SW480 (cell line): ENCODE results near the gene SH3PXD2A.

Source experiments
- DNase-seq: peaks from one replicate; pipeline ENCODE4 v3.0.0-alpha.2; 2016; ENCODE audit warnings: low spot score

Gene SH3PXD2A

DNA sequence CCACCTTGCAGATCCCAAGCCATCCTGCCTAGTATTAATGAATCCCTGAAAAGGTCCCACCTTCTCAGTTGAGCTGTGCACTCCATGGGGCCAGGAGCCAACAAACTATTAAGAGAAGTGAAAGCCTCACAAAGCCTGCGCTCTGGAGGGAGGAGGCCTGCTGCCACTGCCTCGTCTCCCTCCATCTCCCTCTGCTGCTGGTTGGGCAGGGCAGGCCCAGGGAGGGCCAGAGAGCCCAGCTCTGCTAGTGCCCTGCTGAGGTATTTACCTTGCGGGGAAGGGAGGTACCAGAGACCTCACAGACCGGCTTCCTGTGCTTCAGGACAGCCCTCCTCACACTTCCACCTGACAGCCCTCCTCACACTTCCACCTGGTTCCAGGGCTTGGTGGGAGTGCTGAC lies 171.5 kb downstream of the SH3PXD2A start:
- DNase-seq, result no peak

DNA sequence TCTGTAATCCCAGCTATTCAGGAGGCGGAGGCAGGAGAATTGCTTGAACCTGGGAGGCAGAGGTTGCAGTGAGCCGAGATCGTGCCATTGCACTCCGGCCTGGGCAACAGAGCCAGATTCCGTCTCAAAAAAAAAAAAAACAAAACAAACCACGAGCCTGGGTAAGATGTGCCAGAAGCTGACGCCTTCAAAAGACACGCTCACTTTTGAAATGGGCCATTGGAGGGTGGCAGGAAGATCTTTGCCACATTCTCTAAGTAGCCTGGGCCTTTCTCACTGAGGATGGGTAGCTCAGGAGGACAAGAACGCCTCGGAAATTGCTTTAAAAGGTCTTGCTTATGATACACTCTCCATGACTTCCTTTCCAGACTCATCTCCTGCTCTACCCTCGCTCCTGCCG lies 172.7 kb downstream of the SH3PXD2A start:
- DNase-seq, result no peak

DNA sequence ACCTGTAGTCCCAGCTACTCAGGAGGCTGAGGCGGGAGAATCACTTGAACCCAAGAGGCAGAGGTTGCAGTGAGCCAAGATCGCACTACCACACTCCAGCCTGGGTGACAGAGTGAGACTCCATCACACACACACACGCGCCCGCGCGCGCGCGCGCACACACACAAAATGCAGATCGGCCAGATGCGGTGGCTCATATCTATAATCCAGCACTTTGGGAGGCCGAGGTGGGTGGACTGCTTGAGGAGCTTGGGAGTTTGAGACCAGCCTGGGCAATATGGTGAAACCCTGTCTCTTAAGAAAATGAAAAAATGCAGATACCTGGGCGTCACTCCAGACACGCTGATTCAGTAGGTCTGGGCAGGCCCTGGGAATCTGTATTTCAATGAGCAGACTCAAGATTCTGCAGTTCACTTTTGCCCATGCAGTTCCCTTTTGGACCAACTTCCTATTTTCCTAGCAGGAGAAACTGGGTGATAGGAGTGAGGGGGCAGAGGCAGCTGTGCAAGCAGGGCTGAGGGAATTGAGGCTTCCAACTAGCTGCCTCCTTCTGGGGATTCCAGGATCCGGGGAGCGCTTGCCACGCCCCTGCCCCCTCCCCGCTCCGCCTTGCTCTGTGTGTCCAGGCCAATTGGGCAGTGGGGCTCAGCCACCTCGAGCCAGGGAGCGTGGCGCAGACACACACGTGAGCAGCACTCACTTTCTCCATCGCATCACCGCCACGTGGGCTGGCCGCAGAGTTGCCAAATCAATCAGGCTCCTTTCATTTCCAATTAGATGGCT lies 173.6 kb downstream of the SH3PXD2A start:
- no peak for DNase-seq

DNA sequence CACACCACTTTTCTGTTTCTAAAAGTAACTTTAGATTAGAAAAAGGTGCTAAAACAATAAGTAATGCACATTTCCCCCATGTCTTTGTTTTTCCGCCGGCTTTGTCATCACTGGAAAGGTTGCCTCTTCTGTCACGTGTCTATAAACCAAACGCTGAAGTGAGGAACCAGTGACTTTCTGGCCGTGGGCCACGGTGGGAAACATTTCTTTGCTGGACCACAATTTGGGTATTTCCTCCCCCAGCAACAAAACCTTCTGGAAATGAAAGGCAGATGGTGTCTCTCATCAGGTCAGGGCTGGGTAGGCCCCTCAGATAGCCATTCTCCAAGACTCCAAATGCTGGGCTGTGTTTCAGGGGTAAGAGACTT lies 174.5 kb downstream of the SH3PXD2A start:
- DNase-seq, result no peak

DNA sequence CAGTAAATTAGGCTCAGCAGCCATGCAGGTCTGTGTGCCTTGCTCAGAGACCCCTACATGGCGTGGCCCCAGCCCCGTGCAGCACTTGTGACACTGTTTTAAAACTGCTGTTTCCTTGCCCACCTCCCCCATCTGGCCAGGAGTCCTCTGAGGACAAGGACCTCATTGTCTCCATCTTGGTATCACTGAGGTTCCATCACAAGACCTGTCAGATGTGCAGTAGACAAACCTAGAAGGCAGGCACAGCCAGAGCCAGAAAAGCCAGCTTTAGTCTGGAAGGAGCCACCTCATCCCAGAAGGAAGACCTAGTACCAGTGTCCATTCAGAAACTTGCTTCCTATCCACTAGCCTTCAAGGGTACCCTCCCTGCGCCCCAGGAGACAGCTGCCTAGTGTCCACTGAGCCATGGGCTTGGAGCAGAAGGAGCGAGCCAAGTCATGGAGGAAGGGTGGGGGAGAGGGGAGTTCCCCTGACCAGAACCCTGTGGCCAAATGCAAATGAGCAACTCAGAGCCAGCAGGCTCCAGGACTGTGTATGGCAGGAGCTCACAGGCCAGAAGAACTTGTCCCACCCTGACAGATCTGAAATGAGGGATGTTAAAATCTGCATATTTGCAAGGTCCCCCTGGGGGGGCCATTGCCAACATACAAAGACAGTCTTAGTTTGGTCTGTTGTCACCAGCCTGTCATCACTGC lies 176.1 kb downstream of the SH3PXD2A start:
- no peak for DNase-seq

DNA sequence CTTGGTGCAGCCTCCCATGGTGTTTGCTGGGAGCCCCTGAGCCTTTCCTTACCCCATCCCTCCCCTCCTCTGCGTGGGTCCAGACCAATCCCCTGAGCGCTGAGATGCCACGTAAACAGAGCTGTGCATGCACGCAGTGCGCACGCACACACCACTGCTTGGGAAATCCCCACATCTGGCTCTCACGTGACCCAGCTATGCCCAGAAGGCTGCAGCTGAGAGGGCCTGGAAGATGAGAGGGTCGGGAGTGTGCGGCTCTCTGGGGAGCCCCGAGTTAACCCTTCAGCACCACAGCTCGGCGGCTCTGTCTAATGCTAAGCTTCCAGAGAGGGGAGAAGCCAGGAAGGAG lies 177.2 kb downstream of the SH3PXD2A start:
- DNase-seq, result no peak

DNA sequence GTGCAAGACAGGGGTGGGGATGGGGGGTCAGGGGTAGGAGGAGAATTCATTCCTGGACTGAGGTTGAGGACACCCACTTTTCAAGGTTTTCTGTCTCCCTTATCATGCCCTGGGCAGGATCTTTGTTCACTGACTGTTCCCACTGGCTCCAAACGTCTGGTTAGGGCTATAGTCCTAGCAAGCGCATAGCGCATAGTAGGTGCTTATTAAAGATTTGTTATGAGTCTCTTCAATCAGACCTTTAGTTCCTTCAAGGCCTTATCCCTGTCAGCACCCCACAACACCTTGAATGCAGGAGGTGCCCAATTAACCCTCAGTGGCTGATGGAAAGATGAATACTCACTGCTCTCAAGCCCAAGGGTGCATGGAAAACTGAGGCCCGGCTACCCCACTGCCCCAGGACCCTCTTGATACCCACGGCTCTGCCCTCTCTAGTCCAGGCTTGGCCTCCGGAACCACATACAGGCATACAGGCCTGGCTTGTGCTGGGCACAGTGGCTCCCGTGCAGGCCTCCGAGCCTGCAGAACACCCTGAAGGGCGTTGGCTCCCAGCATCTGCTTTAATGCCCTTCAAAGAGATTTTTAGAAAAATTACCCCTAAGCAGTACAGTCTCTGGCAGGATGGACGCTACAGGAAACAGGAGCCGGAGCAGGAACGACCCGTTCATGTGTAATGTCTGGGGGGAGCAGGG lies 177.7 kb downstream of the SH3PXD2A start:
- DNase-seq, result no peak

DNA sequence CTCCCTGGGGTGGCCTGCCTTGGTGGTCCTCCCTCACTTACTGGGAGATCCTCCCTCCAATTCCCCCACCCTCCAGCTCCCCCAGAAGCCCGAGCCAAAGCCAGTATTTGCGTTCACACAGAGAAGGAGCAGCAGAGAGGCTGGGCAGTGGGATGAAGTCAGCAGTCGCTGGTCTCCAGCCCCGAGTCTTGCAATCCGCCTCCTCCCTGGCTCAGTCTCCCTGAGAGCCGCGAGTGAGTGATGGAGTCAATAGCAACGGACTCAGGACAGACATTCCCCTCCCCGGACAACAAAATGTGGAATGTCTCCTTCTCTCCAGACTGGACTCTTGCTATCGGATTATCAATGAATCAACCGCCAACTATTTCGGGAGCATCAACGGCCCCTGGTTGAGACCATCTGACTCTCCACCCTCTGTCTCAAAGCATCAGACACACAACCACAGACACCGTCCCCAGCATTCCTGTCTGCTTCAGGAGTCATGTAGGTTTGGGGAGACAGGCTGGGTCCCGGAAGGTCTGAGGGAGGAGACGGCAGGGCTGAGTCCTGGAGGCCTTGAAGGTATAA lies 178.4 kb downstream of the SH3PXD2A start:
- DNase-seq, result no peak

DNA sequence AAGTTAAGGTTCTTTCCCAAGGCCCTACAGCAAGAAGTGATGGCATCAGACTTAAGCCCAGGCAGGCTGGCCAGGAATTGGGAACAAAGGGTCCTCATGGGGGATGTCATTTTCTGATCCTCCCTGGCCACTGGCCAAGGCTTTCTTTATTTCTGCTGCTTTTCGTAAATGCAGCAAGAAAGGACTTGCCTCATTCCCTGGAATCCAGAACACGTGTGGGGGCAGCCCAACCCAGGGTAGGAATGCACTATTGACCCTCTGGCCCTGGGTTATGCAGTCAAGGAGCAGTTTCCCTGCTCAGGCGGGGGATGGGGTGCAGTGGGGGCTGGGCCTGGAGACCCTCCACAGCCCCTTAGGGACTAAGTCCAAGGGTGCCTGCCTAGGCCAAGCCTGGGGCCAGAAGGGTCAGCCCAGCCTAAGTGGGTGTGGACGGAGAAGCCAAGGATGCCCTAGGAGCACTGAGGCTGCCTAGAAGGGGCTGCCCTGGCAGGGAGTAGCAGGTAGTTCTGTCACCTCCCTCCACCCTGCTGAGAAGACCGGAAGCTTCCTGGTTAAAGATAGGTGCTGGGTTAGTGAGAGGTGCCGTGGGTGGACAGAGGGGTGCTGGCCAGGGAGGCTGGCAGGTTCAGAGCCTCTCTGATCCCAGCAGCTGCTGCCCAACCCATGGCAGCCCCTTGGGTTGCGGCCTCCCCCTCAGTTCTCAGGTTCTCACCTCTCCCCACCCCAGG lies 179.2 kb downstream of the SH3PXD2A start:
- no peak for DNase-seq

DNA sequence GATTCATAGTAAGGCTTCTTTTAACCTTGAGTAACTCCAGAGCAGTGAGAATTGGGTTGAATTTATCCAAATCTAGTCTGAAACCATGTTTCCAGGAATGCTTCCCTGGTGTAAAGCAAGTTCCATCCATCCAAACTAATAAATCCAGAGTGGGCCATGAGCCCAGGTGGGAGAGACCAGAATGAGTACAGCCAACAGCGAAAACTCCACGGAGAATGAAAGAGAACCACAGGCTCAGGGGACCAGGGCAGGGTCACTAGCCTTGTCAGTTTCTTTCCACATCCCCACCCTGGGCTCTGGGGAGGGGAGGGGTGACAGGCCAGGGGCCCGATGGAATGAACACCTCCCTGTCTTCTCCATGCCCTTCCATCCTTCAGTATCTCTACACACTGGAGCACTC lies 181.8 kb downstream of the SH3PXD2A start:
- DNase-seq, result no peak

DNA sequence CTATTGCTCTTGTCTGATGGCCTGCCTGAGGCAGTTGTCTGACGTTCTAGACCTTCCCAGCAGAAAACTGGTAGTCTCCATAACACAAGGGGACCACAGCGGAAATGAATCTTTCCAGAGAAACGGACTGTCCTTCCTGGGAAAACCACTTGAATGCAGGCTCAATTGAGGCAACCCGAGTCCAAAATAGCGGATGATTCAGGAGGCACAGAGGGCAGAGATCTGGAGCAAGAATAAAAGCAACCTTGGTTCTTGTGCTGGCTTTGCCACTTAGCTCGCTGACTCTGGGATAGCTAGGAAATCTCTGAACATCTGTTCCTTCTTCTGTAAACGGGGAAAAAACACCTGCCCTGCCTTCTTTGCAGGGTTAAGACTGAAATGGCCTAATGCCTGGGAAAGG lies 183.0 kb downstream of the SH3PXD2A start:
- DNase-seq, result no peak

DNA sequence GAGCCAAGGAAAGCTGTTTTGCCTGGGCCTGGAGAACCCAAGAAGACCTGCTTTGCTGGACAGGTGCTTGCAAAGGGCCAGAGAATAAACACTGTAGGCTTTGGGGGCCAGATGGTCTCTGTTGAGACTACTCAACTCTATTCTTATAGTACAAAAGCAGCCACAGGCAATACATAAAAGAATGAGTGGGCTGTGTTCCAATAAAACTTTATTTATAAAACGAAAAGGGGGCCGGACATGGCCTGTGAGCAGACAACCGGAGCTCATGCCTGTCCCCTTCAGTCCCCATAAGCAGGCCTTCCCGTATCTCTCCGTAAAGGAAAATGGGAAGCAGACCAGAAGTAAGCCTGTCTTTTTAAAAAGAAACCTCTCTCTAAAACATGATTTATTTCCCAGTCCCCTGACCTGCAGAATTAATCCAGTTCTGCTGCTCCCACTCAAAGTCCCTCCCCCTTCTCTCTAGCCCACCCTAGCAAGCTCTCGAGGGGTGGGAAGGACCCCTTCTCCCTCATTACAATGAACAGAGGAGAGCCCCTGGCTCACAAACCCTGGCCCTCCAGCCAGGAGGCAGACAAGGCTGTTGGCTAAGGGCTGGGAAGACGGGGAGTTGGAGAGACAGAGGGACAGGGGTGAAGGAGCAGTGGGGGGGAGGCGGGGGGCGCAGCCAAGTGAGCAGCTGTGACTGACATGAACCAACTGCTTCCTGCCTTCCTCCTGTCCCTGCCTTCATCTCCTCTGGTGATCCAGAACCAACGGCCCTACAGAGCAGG lies 184.1 kb downstream of the SH3PXD2A start:
- DNase-seq, result no peak

DNA sequence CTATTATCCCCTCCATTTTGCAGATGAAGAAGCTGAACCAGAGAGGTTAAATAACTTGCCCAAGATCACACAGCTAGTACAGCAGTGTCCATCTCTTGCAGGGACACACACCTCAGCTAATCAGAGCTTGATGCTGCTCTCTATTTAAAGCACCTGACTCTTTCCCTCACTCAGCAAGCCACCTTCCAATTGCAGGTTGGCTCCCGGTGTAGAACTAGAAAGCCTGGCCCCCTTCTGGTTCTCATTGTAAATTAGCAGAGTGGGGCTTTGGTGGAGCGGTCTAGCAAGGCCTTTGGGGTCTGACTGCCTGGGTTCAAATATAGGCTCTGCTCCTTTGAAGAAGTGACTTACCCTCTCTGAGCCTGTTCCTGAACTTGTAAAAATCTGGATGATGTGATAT lies 185.4 kb downstream of the SH3PXD2A start:
- no peak for DNase-seq

DNA sequence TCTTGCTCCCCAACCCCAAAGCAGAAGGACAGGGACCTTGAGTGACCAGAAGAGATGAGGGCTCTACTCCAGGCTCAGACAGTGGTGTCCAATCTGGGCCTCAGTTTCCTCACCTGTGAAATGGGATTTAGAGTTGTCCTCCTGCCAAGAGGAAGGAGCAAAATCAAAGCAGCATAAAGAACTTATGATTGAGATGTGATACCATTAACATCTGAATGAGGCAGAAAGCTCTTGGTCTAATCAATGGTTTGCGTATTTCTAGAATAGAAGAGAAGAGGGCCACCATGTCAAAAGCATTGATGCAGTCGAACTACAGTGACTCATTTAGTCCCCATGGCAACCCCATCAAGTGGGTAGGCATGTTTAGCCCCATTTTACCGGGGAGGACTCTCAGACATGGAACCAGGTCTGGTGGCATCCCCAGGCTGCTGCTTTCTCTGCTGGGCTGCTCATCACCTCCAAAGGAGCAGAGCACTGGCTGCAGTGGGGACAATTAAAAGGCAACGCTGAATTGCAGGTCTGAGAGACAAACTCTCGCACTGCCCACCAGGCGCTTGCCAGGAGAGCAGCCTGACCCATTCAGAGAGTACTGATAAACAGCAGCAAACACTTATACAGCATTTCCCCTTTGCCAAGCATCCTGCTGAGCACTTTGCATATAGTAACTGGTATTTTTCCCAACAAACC lies 186.0 kb downstream of the SH3PXD2A start:
- DNase-seq, result no peak

DNA sequence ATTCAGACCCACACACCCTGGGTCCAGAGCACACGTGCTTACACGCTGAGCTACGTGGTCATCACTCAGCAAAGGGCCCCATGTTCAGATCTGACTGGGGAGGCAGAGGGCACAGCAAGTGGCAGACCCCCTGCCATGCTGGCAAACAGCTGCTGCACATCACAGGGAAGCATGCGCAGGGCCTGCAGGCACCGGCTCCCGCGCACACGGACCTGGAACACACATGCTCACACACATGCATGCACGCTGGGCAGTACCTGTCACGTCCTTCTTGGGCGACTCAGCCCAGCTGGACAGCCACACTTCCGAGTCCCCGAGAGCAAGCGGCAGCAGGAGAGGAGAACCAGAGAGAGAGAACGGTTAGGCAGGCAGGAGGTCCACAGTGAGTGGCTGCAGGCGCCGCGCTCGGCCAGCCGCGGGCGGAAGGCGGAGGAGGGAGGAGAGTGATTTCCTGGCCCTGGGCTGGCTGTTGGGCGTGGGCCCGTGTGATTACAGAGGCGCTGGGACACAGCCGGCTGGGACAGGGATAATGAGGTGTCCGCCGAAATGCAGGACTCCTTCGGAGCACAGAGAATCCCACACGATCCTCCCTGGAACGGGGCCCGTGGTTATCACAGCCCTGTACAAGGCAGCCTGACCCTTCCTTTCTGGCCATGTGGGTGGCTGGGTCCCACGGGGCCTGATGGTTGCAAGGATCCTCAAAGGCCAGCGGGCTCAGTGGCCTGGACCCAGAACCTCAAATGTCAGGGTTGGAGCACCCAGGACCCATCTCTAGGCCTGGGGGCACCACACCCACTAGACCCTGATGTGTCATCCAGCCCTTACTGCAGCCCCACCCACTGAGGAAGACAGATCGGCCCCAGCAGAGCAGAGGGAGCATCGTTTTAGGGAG lies 186.8 kb downstream of the SH3PXD2A start:
- DNase-seq, result no peak

DNA sequence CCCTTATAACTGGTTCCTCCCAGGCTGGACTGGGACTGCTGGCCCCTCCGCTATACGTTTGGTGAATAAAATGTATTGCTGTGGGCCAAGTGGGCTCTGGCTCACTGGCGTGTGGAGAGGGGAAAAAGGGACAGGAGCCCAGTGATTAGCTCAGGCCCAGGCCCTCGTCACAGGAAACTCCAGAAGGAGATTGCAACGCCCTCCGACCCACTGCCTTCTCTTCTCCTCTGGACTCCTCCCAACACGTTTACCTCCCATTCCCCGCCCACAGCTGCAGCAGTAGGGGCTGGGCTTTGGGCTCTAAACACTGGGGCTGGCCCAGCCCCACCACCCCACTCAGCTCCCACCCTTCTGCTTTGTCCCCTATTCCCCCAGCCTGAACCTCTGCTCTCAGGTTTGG lies 188.0 kb downstream of the SH3PXD2A start:
- no peak for DNase-seq

DNA sequence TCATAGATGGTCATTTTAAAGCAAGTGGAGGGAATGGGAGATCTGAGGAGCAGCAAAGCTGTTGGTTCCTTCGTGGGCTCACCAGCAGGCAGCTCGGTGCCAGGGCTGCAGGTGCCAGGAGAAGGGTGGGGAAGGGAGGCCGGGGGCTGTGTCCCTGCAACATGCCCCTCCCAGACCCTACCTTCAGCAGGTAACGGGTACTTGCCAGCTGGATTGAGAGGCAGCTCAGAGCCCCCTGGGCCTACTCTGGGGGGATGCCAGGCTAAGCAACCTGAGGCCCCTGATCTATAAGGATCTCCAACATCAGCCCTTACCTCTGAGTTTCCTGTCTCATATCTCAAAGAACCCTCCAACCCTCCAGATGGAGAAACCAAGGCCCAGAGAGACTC lies 188.6 kb downstream of the SH3PXD2A start:
- DNase-seq, result no peak

DNA sequence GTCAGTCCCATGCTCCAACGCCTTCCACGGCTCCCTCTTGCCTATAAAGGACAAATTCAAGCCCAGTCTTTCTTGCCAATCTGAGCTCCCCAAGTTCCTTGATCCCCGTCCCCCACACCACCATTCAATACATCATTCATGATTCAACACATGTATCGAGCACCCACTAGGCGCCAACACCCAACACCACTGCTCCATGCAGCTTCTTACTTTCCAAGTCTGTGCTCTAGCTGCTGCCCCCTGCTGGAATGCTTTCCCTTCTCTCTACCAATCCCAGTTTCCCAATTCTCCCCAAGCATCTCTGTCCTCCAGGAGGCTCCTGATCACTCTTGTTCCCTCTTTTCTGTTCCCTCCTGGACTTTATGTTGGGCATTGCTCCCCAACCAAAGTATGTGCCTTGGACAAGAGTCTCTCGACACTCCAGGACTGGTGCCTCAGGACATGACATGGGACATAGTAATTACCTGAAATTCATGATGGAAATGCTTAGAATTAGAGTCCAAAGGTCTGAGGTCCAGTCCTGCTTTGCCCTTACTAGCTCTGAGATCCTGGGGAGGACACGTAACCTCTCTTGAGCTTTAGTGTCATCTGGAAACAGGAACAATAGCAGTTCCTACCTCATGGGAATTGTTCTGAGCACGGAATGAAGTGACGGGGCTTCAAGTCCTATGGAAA lies 189.2 kb downstream of the SH3PXD2A start:
- peak; percentile 24 for DNase-seq

DNA sequence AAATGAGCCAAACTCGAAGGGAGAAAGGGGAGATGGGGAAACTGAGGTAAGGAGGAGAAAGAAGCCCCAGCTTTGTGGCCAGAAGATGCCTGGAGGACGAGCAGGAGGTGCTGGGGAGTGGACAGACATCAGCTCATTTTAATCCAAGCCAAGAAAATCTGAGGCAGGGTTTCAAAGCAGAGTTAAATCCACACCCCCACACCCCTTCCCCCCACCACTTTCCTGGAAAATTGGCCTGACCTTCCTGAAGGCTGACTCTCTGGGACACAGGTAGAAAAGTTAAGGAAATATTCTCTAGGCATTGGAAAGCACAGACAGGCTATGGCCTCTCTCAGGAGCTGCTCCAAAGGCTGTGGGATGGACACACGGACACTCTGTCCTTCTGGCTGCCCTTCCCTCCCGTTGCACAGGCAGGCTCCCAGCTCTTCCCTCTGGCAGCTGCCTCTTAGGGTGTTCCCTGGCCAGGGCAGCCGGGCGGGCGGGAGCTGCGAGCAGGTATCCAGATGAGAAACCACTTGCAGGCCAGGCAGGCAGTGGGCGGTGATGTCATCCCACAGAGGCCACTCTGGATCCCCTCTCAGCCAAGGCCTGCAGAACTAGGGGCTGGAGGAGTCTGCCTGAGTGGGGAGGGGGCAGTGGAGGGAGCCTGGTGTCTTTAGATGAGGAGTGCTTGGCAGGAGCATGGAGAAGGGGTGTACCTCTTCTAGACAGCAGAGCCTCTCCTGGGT lies 190.1 kb downstream of the SH3PXD2A start:
- no peak for DNase-seq
